ENCODE measurements around the gene PAK6.

The PAK6 gene

DNA sequence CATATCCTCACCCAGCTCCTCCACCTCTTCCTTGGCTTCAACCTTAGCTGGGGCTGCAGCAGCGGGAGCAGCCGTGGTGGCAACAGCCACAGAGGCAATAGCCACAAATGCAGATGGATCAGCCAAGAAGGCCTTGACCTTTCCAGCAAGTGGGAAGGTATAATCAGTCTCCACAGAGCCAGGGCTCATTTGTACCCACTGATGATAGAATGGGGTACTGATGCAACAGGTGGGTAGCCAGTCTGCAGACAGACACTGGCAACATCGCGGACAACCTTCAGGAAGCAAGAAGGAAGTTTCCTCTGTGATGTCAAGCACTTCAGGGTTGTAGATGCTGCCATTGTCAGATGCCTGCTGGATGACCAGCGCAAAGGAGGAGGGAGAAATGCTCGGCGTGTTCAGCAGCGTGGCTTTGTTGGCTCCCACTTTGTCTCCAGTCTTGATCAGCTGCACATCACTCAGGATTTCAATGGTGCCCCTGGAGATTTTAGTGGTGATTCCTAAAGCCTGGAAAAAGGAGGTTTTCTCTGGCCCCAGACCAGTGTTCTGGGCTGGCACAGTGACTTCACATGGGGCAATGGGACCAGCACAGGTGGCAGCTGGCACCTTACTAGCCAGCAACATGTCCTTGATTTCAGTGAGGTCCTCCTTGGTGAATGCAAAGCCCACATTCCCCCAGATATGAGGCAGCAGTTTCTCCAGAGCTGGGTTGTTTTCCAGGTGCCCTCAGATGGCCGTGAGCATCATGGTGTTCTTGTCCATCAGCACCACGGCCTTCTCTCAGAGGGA lies 73.7 kb downstream of the PAK6 start:
- DNase-seq = no peak

- no peak for DNase-seq
These were observed 74.9 kb downstream of the PAK6 start for GRCh38 chr15:40313531-40314398.

GRCh38 chr15:40314723-40315276 lies 75.9 kb downstream of the PAK6 start:
- DNase-seq = no peak

DNA sequence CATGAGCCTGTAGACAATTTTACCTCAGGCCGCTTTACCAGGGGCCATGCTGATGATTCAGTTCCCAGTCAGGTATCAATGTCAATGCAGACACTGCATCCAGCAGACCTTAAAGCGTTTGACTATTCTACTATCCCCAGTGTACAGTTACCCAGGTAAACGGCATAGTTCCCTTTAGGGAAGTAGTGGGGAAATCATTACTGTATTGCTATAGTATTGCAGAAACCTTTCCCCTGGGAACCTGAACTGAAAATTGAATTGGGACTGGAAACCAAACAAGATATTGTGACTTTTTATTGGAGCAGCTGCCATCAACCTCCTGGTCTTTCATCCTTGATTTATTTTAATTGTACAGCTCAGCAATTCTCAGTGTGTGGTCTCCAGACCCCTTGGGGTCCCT lies 78.1 kb downstream of the PAK6 start:
- no peak for DNase-seq

DNA sequence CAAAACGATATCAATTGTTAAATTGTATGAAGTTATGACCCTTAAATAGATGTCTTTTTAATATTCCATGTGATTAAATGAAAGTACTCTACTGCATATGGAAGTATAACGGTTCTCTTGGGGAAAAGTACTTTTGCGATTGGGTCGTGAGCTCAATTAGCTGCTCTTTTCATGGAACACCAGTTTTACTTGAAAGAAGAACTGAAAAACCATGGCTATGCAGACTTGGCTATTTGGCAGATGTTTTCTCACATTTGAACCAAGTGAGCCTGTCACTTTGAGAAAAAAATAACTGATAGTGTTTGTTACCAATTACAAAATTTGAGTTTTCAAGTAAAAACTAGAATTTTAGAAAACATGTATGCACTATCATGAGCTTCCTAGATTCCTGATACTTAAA lies 78.7 kb downstream of the PAK6 start:
- no peak for DNase-seq

DNA sequence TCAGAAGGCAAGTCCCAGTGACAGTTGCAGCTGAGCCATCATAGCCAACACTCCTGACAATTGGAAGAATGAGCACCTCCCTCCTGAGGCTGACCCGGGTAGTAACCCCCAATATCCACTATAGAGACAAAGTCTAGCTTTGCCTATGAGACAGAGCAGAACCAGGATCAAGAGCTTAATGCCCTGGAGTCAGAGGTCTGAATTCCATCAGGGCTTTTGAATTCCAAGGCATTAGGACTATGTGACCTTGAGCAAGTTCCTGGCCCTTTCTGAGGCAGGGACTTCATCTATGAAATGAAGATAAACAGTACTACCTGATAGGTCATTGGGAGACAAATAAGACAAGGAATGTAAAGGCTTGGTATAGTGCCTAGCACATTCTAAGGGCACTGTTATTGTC lies 81.5 kb downstream of the PAK6 start:
- DNase-seq = no peak

- DNase-seq = no peak
These were observed 82.1 kb downstream of the PAK6 start for GRCh38 chr15:40320931-40321371.

DNA sequence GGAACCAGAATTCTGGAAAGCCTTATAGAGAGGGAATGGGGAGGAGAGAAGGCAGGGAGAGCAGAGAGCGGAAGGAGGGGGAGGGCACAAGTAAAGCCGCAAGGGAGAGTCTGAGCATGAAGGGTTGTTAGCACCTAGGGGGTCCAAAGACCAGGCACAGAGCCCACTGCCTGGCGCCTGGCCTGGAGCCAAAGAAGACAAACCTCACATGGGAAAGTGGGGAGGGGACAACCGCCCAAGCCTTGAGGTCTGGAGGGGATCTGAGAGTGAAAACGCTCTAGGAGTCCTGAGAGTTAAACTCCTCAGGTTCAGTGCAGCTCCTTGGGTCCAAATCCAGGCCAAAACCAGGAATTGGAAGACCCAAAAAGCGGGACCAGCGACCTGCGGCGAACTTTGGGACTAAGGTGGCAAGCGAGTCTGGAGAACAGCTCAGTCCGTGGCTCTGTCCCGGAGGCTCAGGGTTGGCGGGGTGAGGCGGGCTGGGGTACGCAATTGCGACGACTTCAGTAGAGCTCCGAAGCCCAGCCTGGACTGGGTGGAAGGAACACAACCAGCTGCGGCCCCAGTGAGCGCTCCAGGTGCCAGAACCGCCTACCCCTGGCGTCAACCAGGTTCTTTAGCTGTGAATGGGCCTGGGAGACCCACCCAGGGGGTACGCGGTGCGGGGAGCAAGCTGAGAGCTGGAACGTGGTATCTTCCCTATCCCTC lies 83.8 kb downstream of the PAK6 start:
- DNase-seq = no peak

DNA sequence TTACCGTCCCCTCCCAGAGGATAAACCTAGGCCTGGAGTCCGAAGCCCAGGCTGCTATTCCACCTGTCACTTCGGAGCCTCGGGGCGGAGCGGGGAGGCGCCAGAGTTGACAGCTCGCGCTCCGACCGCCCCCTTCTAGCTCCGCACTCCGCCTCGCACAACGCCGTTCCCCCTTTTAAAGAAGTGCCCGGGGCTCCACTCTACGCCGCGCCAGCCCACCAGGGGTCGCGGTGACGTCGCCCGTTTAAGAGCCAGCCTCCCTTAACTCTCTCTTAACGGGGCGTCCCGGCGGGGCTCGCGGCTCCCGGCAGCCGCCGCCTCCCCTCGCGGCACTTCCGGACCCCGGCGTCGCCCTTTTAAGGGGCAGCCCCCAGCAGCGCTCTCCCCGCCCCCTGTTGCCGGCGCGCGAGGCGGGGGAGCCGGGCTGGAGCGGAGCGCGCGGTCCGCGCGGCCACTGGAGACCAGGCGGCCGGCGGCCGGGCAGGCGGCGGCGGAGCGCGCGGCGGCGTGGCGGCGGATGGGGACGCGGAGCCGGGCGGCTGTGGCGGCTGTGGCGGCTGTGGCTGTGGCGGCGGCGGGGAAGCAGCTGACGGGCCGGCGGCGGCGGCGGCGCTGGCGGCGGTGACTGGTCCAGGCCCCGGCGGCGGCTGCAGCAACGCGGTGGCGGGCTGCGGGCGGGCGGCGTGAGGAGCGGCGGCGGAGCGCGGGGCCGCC lies 84.5 kb downstream of the PAK6 start, which contains the start of gene INAFM2:
Gene INAFM2 (plus strand): TSS at position 454 of the 714 bp plus-strand sequence. CDS start 364 bp downstream, outside the sequence.
- peak; percentile 42 for DNase-seq

- DNase-seq = no peak
These were observed 85.4 kb downstream of the PAK6 start for GRCh38 chr15:40323953-40324937.

- no peak for DNase-seq
These were observed 86.3 kb downstream of the PAK6 start for GRCh38 chr15:40325188-40325587.

GRCh38 chr15:40325700-40326099 lies 86.8 kb downstream of the PAK6 start:
- DNase-seq = no peak
